Measurements from ENCODE around the gene WDR70. TPM values are rescaled to one million over a fixed set of nuclear protein-coding genes. Genes with fewer than 3 reads are reported as not detected.

The WDR70 gene
- total RNA-seq, 4 donors from 2014 or later = 30.3 to 33.6 (median 32.6) TPM

DNA sequence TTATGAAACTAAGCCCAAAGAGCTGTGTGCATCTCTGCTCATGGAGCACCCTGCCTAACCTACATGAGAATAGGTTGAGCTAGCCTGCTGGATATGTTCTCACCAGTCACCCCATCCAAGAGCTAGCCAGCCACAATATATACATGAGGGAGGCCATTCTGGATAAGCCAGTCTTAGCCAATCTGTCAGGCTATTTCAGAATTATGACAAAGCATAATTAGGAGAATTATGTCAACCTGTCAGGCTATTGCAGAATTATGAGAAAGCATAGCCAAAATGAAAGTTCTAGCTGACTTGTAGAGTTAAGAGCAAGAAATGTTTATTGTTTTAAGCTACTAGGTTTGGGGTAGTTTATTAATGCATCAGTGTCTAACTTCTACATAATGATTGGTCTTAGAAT is 189.8 kb downstream of the WDR70 start:
- TF ChIP-seq, protein P1, sequence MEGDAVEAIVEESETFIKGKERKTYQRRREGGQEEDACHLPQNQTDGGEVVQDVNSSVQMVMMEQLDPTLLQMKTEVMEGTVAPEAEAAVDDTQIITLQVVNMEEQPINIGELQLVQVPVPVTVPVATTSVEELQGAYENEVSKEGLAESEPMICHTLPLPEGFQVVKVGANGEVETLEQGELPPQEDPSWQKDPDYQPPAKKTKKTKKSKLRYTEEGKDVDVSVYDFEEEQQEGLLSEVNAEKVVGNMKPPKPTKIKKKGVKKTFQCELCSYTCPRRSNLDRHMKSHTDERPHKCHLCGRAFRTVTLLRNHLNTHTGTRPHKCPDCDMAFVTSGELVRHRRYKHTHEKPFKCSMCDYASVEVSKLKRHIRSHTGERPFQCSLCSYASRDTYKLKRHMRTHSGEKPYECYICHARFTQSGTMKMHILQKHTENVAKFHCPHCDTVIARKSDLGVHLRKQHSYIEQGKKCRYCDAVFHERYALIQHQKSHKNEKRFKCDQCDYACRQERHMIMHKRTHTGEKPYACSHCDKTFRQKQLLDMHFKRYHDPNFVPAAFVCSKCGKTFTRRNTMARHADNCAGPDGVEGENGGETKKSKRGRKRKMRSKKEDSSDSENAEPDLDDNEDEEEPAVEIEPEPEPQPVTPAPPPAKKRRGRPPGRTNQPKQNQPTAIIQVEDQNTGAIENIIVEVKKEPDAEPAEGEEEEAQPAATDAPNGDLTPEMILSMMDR (IDR thresholded peaks at IDR 0.05; ENCODE audit: low read depth) = no peak

DNA sequence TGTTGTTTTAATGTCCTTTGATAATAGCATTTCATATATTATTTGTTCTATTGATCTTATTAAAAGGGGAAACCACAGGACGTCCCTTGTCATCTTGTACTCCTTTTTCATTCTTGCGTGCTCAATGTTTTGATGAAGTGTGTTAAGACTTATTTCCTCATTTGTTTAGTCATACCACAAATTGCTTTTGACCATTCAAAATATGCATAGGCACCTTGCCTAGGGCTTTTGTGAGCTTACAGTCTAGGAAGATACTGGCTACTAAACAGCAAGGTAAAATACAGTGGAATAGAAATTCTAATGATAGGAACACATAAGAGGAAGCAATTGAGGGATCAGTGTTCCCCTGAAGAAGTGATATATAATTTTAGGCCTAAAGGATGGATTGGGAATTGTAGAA is 190.3 kb downstream of the WDR70 start:
- TF ChIP-seq, protein P1 (IDR thresholded peaks at IDR 0.05; ENCODE audit: low read depth) = no peak

DNA sequence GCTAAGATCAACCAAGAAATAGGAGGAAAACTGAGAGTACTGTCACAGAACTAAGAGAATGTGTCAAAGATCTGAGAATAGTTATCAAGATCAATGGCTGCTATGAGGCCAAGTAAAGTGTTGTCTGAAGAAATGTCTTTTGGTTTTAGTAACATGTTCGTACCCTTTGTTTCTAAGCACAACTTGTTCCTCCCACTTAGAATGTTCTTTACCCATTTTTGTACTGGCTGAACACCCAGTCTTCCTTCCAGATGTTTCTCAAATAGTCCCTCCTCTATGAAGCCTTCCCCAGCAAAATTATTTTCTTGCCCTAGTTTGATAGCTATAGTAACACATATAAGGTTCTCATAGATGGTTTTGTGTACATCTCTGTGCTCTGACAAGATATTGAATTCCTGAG is 191.5 kb downstream of the WDR70 start:
- TF ChIP-seq, protein P1 (IDR thresholded peaks at IDR 0.05; ENCODE audit: low read depth) = no peak

DNA sequence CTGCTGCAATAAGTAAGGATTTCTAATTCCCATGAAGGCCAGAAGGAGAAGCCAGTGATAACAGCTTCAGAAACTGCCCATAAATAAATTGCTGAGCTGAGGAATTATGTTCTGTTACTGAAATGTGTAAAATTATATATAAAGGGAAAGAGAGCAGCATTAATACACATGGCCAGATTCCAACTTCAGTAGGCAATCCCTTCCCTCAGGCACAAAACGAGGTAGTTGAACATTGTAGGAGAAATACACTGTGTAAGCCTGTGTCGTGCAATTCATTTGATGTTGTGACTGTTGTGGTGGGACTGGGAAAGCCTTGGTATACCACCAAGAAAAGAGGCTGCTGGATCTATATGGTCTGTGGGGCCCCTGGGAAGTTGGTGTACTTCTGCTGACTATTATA is 192.9 kb downstream of the WDR70 start:
- TF ChIP-seq, protein P1 (IDR thresholded peaks at IDR 0.05; ENCODE audit: low read depth) = no peak

DNA sequence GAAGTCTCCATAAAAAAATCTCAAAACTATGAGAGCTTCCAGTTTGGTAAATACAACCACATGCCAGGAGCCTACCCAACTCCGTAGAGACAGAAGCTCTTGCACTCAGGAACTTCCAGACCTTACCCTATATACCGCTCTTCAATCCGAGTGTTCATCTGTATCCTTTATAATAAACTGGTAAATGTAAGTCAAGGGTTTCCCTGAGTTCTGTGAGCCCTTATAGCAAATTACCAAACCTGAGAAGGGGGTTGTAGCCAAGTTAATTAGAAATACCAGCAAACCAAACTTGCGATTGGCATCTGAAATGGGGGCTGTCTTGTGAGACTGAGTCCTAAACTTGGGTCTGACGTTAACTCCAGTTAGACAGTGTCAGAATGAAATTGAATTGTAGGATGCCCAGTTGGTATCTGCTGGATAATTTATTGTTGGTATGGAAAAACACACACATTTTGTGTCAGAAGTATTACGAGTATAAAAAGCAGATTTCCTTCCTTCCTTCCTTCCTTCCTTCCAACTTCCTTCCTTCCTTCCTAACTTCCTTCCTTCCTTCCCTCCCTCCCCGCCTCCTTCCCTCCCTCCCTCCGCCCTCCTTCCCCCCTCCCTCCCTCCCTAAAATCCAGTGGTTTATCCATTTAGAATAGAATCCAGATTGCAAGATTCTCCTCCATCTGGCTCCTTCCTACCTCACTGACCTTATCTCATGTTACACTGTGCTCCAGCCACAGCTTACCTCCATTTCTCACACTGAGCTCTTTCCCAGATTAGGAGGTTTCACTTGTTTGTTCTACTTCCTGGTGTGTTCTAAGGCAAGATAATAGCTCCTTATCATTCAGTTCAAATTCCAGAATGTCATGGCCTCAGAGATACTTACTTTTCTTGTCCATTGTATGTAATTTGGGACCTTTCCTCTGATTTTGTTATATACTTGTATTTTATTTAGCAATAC is 196.7 kb downstream of the WDR70 start:
- TF ChIP-seq, protein P1 (IDR thresholded peaks at IDR 0.05; ENCODE audit: low read depth) = no peak

DNA sequence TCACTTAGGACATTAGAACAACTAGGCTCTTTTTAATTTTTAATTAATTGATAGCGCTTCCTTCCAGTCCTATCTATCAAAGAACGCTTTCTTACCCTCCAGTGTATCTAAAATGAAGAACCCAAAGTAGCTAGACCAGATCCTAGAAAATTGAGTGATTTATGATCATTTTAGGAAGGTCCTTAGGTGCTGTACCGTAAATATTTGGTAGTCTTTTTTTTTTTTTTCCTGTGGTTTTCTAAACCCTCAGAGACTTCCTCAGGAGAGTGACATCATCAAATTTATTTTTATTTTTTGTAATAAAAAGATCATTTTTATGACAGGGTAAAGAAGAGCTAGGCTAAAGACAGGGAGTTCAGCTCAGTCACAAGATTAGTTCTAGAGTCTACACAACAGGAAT is 197.4 kb downstream of the WDR70 start:
- TF ChIP-seq, protein P1 (IDR thresholded peaks at IDR 0.05; ENCODE audit: low read depth) = no peak

DNA sequence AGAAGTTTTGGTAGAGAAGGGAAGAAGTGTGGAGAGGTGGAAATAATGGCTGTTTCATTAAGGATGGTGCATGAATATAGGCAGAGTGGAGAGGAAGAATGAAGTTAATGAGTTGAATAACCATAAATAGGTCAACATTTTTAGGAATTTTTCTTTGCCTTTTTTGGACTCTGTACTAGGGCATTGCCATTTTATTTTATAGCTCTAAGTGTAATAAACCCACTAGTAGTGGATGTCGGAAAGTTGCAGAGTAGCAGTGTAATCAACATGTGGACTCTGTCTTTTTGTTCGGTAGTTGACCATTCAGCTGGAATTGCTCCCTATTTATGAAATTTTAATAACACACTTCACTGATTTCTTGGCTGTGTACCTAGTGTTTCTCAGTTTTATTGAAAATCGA is 199.1 kb downstream of the WDR70 start:
- TF ChIP-seq, protein P1 (IDR thresholded peaks at IDR 0.05; ENCODE audit: low read depth) = no peak

All from subcutaneous adipose tissue (tissue), 4 donors.